CD4-positive, alpha-beta T cell (primary cell): ENCODE data around the gene LRRC8D. TPM values are rescaled to one million over a fixed set of nuclear protein-coding genes. Genes with fewer than 3 reads are reported as not detected.

Experiments used
- ATAC-seq: fragments of 200-7000 bp; cut with Tn5 transposase; one replicate; pipeline ENCODE4 v1.10.0; 2022; ENCODE audit warnings: mild to moderate bottlenecking; ENCODE audit not compliant: poor library complexity
- CTCF ChIA-PET: fragments of 350-600 bp; sonication (Branson Sonifier 250); formaldehyde crosslinking; loops from one replicate; lab custom pipeline; 2021; ENCODE audit warnings: antibody characterized with exemption, inconsistent platforms; lab: Charles Lee
- POLR2A ChIA-PET: fragments of 350-600 bp; sonication (Branson Sonifier 250); formaldehyde crosslinking; loops from one replicate; lab custom pipeline; 2021; ENCODE audit warnings: antibody characterized with exemption, inconsistent platforms; lab: Charles Lee
- DNase-seq, 14 experiments: peaks; one replicate each; pipeline ENCODE4 v3.0.0-alpha.2; 2013 to 2020; ENCODE audit warnings: mixed read lengths in 2 of 14
- H3K27ac ChIP-seq, 2 donors: one replicate each; pipeline versions ENCODE4 v1.5.1 to v1.7.0; 2013; ENCODE audit warnings: low read length in 2 of 2, low read depth in 1 of 2, mild to moderate bottlenecking in 1 of 2
- H3K27me3 ChIP-seq, 2 experiments: 1 replicate in 1 of 2; 2 replicates in 1 of 2; pipeline versions ENCODE4 v1.6.1 to v1.7.0; 2013; ENCODE audit warnings: low read length in 2 of 2, control low read depth in 1 of 2, mild to moderate bottlenecking in 1 of 2, moderate library complexity in 1 of 2; ENCODE audit not compliant: insufficient read depth in 2 of 2, control insufficient read depth in 1 of 2
- H3K36me3 ChIP-seq: one replicate; pipeline ENCODE4 v1.6.1; 2013; ENCODE audit warnings: low read length, control low read depth; ENCODE audit not compliant: insufficient read depth
- H3K4me1 ChIP-seq: one replicate; pipeline ENCODE4 v1.6.1; 2013; ENCODE audit warnings: low read length, control low read depth; ENCODE audit not compliant: insufficient read depth
- H3K4me3 ChIP-seq: one replicate; pipeline ENCODE4 v1.5.1; 2013; ENCODE audit warnings: mild to moderate bottlenecking, low read length, moderate library complexity
- H3K9me3 ChIP-seq, 2 experiments: 1 replicate in 1 of 2; 2 replicates in 1 of 2; pipeline versions ENCODE4 v1.6.1 to v1.7.0; 2013; ENCODE audit warnings: low read length in 2 of 2, mild to moderate bottlenecking in 2 of 2, control low read depth in 1 of 2, moderate library complexity in 1 of 2; ENCODE audit not compliant: control insufficient read depth in 1 of 2, insufficient read depth in 1 of 2
- H3K27ac Mint-ChIP-seq: one replicate; pipeline ENCODE4 v1.8.0; 2020; ENCODE audit warnings: mixed read lengths
- H3K27me3 Mint-ChIP-seq: one replicate; pipeline ENCODE4 v1.8.0; 2021; ENCODE audit warnings: mixed read lengths
- H3K36me3 Mint-ChIP-seq: one replicate; pipeline ENCODE4 v1.8.0; 2021; ENCODE audit warnings: low read depth, mixed read lengths
- H3K4me1 Mint-ChIP-seq: one replicate; pipeline ENCODE4 v1.8.0; 2021; ENCODE audit warnings: low read depth, mixed read lengths
- H3K4me3 Mint-ChIP-seq: one replicate; pipeline ENCODE4 v1.8.0; 2020; ENCODE audit warnings: mild to moderate bottlenecking, mixed read lengths
- H3K9me3 Mint-ChIP-seq: one replicate; pipeline ENCODE4 v1.8.0; 2020; ENCODE audit warnings: mixed read lengths
- CTCF ChIP-seq: fragments of 200-600 bp; IDR thresholded peaks from one replicate; pipeline ENCODE4 v1.8.0; 2022; ENCODE audit warnings: antibody characterized with exemption, mild to moderate bottlenecking
- intact Hi-C, 2 experiments: fragments of 100-400 bp; cut with DNase I in 1 of 2; cut with micrococcal nuclease in 1 of 2; formaldehyde crosslinking; loops; one replicate each; pipeline versions ENCODE4 v1.15.1 to v1.9.0; 2023 to 2025; cut with DNase I, micrococcal nuclease
- total RNA-seq, 174 experiments: library from RNA in 2 of 174; stranded (reverse) in 2 of 174; gene quantifications; one replicate each; pipeline ENCODE4 v1.2.3 and lab custom pipeline; 2021 to 2026

The LRRC8D gene
- total RNA-seq, 2 experiments from 2014 or later, result 15.5 to 18.2 TPM

- ChIA-PET CTCF (interaction anchor here (1.1 kb wide), 1 partner anchor 8 kb away, joined by 3 read pairs; no protein-coding TSS in a partner anchor), POLR2A (no interaction called here)
- ATAC-seq (no peak), DNase-seq (no peak)
- H3K27ac ChIP-seq, result no peak overlapping the region
- H3K36me3 Mint-ChIP-seq, result no peaks in the 10 kb centered on the region
- H3K4me3 ChIP-seq, result no peak overlapping the region
- intact Hi-C loops, result no loop called here
- no peaks in the 10 kb centered on the region for H3K9me3 Mint-ChIP-seq
- H3K36me3 ChIP-seq, result no peaks in the 10 kb centered on the region
- no peaks in the 10 kb centered on the region for H3K4me1 ChIP-seq
- peaks cover 10% of the 10 kb centered on the region for H3K27me3 Mint-ChIP-seq
- H3K4me1 Mint-ChIP-seq, result peaks cover 5% of the 10 kb centered on the region
- no peak for TF ChIP-seq CTCF
- no peak overlapping the region for H3K4me3 Mint-ChIP-seq
- H3K9me3 ChIP-seq, result no peaks in the 10 kb centered on the region
- H3K27me3 ChIP-seq, result peaks cover 0 to 8% of the 10 kb centered on the region in 2 experiments
- H3K27ac Mint-ChIP-seq, result no peak overlapping the region
Observed at GRCh38 chr1:89812992-89813391, 7.8 kb upstream of the LRRC8D start.

GRCh38 chr1:89815040-89815439, 5.8 kb upstream of the LRRC8D start:
- POLR2A ChIA-PET, result no interaction called here
- DNase-seq, result no peak
- intact Hi-C loops, result no loop called here
- H3K27me3 ChIP-seq, result peaks cover 0 to 8% of the 10 kb centered on the region in 2 experiments
- no peaks in the 10 kb centered on the region for H3K9me3 ChIP-seq
- H3K36me3 ChIP-seq, result no peaks in the 10 kb centered on the region
- Mint-ChIP-seq H3K4me1 (peaks cover 12% of the 10 kb centered on the region), H3K27me3 (peaks cover 10% of the 10 kb centered on the region), H3K9me3 (no peaks in the 10 kb centered on the region), H3K36me3 (no peaks in the 10 kb centered on the region), H3K4me3 (no peak overlapping the region), H3K27ac (no peak overlapping the region)
- H3K4me1 ChIP-seq, result peaks cover 7% of the 10 kb centered on the region
- CTCF ChIA-PET, result no interaction called here
- ATAC-seq, result no peak
- no peak overlapping the region for H3K27ac ChIP-seq
- no peak overlapping the region for H3K4me3 ChIP-seq
- TF ChIP-seq CTCF, result no peak

- H3K9me3 ChIP-seq, result no peaks in the 10 kb centered on the region
- intact Hi-C loops, result no loop called here
- no peak overlapping the region for H3K4me3 Mint-ChIP-seq
- H3K4me1 Mint-ChIP-seq, result peaks cover 17% of the 10 kb centered on the region
- H3K27me3 Mint-ChIP-seq, result peaks cover 10% of the 10 kb centered on the region
- H3K36me3 Mint-ChIP-seq, result peaks cover 5% of the 10 kb centered on the region
- H3K27ac ChIP-seq, result no peak overlapping the region
- H3K4me1 ChIP-seq, result peaks cover 12% of the 10 kb centered on the region
- no peak overlapping the region for H3K27ac Mint-ChIP-seq
- no peaks in the 10 kb centered on the region for H3K9me3 Mint-ChIP-seq
- no peak overlapping the region for H3K4me3 ChIP-seq
- ATAC-seq (no peak), DNase-seq (peak in 3 of 14 experiments; percentile 36 to 57 (median 55))
- CTCF ChIA-PET, result interaction anchor here (1.3 kb wide), 1 partner anchor 11 kb away, joined by 3 read pairs; no protein-coding TSS in a partner anchor
- H3K27me3 ChIP-seq, result peaks cover 0 to 8% of the 10 kb centered on the region in 2 experiments
- POLR2A ChIA-PET, result no interaction called here
- TF ChIP-seq CTCF, result no peak
- H3K36me3 ChIP-seq, result no peaks in the 10 kb centered on the region
Observed at GRCh38 chr1:89815611-89816010, 5.2 kb upstream of the LRRC8D start.
